ENCODE measurements around the gene MEGF6.

DNA sequence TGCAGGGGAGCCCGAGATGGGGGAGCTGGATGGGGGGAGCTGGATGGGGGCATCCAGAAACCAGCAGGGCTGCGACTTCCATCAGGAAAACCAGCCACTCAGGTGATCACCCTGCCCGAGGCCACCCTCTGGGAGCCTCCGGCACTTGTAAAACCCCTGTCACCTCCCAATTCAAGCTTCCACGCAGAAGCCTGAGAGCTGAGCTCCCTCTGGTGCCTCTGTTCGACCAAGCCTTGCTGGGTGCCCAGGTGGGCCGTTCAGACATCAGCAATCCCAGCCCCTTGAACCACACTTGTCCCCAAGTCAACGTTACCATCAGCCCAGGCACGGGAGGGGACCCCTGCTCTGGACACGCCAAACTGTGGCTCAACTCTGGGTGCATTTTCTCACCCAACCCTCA lies 59.6 kb downstream of the MEGF6 start:
- TF ChIP-seq, protein P1, sequence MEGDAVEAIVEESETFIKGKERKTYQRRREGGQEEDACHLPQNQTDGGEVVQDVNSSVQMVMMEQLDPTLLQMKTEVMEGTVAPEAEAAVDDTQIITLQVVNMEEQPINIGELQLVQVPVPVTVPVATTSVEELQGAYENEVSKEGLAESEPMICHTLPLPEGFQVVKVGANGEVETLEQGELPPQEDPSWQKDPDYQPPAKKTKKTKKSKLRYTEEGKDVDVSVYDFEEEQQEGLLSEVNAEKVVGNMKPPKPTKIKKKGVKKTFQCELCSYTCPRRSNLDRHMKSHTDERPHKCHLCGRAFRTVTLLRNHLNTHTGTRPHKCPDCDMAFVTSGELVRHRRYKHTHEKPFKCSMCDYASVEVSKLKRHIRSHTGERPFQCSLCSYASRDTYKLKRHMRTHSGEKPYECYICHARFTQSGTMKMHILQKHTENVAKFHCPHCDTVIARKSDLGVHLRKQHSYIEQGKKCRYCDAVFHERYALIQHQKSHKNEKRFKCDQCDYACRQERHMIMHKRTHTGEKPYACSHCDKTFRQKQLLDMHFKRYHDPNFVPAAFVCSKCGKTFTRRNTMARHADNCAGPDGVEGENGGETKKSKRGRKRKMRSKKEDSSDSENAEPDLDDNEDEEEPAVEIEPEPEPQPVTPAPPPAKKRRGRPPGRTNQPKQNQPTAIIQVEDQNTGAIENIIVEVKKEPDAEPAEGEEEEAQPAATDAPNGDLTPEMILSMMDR (IDR thresholded peaks at IDR 0.05): no peak
- no peak for TF ChIP-seq ZFX (IDR thresholded peaks at IDR 0.05; ENCODE audit: borderline replicate concordance)
